ENCODE results near the gene C12orf76. TPM values are rescaled to one million over a fixed set of nuclear protein-coding genes. Genes with fewer than 3 reads are reported as not detected.

C12orf76 gene
- total and polyA plus RNA-seq, 2 of the 4 experiments (the other 2 are of a cell fraction), result 5.0 to 7.1 TPM

- Histone ChIP-seq H4K8ac (ENCODE audit: low read depth in 2 of 2, low read length in 2 of 2) (peak overlapping the region in 1 of 2 experiments; percentile 35; a peak in 1 of 4 replicates), H3K9me1 (ENCODE audit: insufficient read depth, low read length) (peaks cover 12% of the 10 kb centered on the region), H2AFZ (replicated peaks; ENCODE audit: low read length, poor library complexity) (no peak overlapping the region), H3K79me1 (ENCODE audit: low read depth in 1 of 2, low read length in 2 of 2) (peaks cover 16 to 37% of the 10 kb centered on the region in 2 experiments), H2BK5ac (ENCODE audit: low read depth, low read length, poor library complexity, severe bottlenecking) (no peak overlapping the region), H3K4me3 (ENCODE audit: insufficient read depth, low read depth, low read length) (peak overlapping the region; percentile 73), H3K4ac (ENCODE audit: low read depth, low read length) (peak overlapping the region; percentile 11; the same call in 1 of the 2 replicates), H2BK15ac (ENCODE audit: low read depth, low read length) (no peak overlapping the region; the same call in 2 of the 3 replicates), H2AK5ac (ENCODE audit: low read depth, low read length) (peak overlapping the region; percentile 11; the same call in 1 of the 2 replicates), H3K9ac (ENCODE audit: low read depth, low read length) (peak overlapping the region; percentile 49), H3K4me2 (ENCODE audit: low read depth, low read length) (peak overlapping the region; percentile 100), H2BK20ac (ENCODE audit: low read depth, low read length) (no peak overlapping the region), H3K9me3 (ENCODE audit: control insufficient read depth, insufficient read depth, low read length) (no peaks in the 10 kb centered on the region), H3K23ac (ENCODE audit: low read depth, low read length) (peak overlapping the region; percentile 41; the same call in 1 of the 2 replicates), H4K91ac (ENCODE audit: insufficient read depth, low read depth, low read length) (no peak overlapping the region), H4K20me1 (ENCODE audit: insufficient read depth, low read length) (peaks cover 6% of the 10 kb centered on the region; the same call in 1 of the 2 replicates), H3K36me3 (ENCODE audit: control insufficient read depth, insufficient read depth, low read length) (peaks cover 2% of the 10 kb centered on the region), H3K18ac (ENCODE audit: low read depth, low read length) (no peak overlapping the region), H3K56ac (ENCODE audit: extremely low read depth, insufficient read depth, low read length) (no peak overlapping the region), H3K27ac (ENCODE audit: insufficient read depth, low read length) (peak overlapping the region; percentile 66), H3K27me3 (ENCODE audit: control insufficient read depth, insufficient read depth, low read length) (no peaks in the 10 kb centered on the region), H2BK120ac (ENCODE audit: low read depth, low read length) (no peak overlapping the region), H3K14ac (replicated peaks; ENCODE audit: low read depth, low read length) (peak overlapping the region; percentile 12; the same call in 1 of the 2 replicates), H2AK9ac (replicated peaks; ENCODE audit: low read depth, low read length, poor library complexity) (peak overlapping the region; percentile 59), H4K5ac (ENCODE audit: low read depth, low read length) (peak overlapping the region; percentile 11; the same call in 1 of the 2 replicates), H3K4me1 (ENCODE audit: control insufficient read depth, insufficient read depth, low read length) (peaks cover 10% of the 10 kb centered on the region)
- WGBS, 2 experiments (ENCODE audit: extremely low coverage in 2 of 2, insufficient read length in 1 of 2), result 20% methylated on average over 1 of the region's 14 CpGs; no CpG with 5 or more reads in 1 of the 2 experiments
- DNase-seq, result no peak
- ChIA-PET POLR2A (ENCODE audit: unreplicated experiment) (no interaction called here), CTCF (no interaction called here)
- intact Hi-C loops (cut with micrococcal nuclease) (loop anchor here (5.0 kb wide), 1 partner anchor 385 kb away; no protein-coding TSS in a partner anchor), in situ Hi-C loops (cut with MboI; ENCODE audit: low sequenced_read_pairs) (no loop called here), dilution Hi-C loops (cut with HindIII; ENCODE audit: low sequenced_read_pairs, unreplicated experiment) (no loop called here)
- TF ChIP-seq MXI1 (IDR thresholded peaks at IDR 0.05; ENCODE audit: borderline replicate concordance, low read depth, low read length) (no peak), RCOR1 (IDR thresholded peaks at IDR 0.05; ENCODE audit: insufficient replicate concordance, low read length) (no peak), CEBPB (IDR thresholded peaks at IDR 0.05; ENCODE audit: low read depth, low read length) (no peak), ELK1 (IDR thresholded peaks at IDR 0.05; ENCODE audit: borderline replicate concordance, low read depth, low read length) (no peak), USF2 (IDR thresholded peaks at IDR 0.05; ENCODE audit: low read depth, low read length) (no peak), NFE2L2 (IDR thresholded peaks at IDR 0.05; ENCODE audit: low read depth, low read length) (no peak), BHLHE40 (IDR thresholded peaks at IDR 0.05; ENCODE audit: low read depth, low read length) (no peak), RAD21 (IDR thresholded peaks at IDR 0.05; ENCODE audit: low read length) (no peak)
- BruUV-seq (replicated peaks), result no TSS peak
- ATAC-seq (ENCODE audit: low read depth), result no peak
Observed at GRCh38 chr12:110047297-110047940, 903 bp downstream of the C12orf76 start.
